Fibroblast of lung (primary cell): Measurements from ENCODE around the gene GSTM5. TPM values are rescaled to one million over a fixed set of nuclear protein-coding genes. Genes with fewer than 3 reads are reported as not detected.
A peak's percentile ranks its signal among the peaks of the same experiment; 100 is the strongest.

Experiments
- DNase-seq, 2 donors: peaks; one replicate each; pipeline versions ENCODE4 v3.0.0 to v3.0.0-alpha.2; 2010; ENCODE audit warnings: low read depth in 2 of 2
- H2AFZ ChIP-seq: 2 replicates; pipeline ENCODE4 v1.5.1; 2012; ENCODE audit warnings: low read length, control low read depth, inconsistent platforms
- H3K27ac ChIP-seq: 2 replicates; pipeline ENCODE4 v1.5.1; 2011; ENCODE audit warnings: low read length, control low read depth; ENCODE audit not compliant: insufficient read depth
- H3K27me3 ChIP-seq: 2 replicates; pipeline ENCODE4 v1.5.1; 2011; ENCODE audit warnings: mild to moderate bottlenecking, low read length; ENCODE audit not compliant: control insufficient read depth, insufficient read depth
- H3K36me3 ChIP-seq: 2 replicates; pipeline ENCODE4 v1.5.1; 2011; ENCODE audit warnings: low read length; ENCODE audit not compliant: control insufficient read depth, insufficient read depth
- H3K4me1 ChIP-seq: 2 replicates; pipeline ENCODE4 v1.5.1; 2011; ENCODE audit warnings: low read length; ENCODE audit not compliant: control insufficient read depth, insufficient read depth; ENCODE audit errors: extremely low read depth
- H3K4me2 ChIP-seq: 2 replicates; pipeline ENCODE4 v1.5.1; 2011; ENCODE audit warnings: low read length, control low read depth; ENCODE audit not compliant: insufficient read depth; ENCODE audit errors: extremely low read depth
- H3K4me3 ChIP-seq, 4 experiments: fragments of 200-600 bp in 1 of 4; sonication (generic) in 1 of 4; replicated peaks in 1 of 4; 2 replicates each; pipeline ENCODE4 v1.5.1; 2011 to 2016; ENCODE audit warnings: low read length in 4 of 4, low read depth in 3 of 4, mild to moderate bottlenecking in 3 of 4, control low read depth in 2 of 4, inconsistent platforms in 1 of 4, mixed read lengths in 1 of 4; ENCODE audit not compliant: insufficient read depth in 1 of 4; ENCODE audit errors: control extremely low read depth in 1 of 4
- H3K79me2 ChIP-seq: 2 replicates; pipeline ENCODE4 v1.5.1; 2012; ENCODE audit warnings: mild to moderate bottlenecking, low read length, inconsistent platforms; ENCODE audit not compliant: control insufficient read depth, insufficient read depth
- H3K9ac ChIP-seq: 2 replicates; pipeline ENCODE4 v1.5.1; 2011; ENCODE audit warnings: mild to moderate bottlenecking, low read length, control low read depth; ENCODE audit not compliant: insufficient read depth
- H3K9me3 ChIP-seq: 2 replicates; pipeline ENCODE4 v1.5.1; 2012; ENCODE audit warnings: low read depth, low read length; ENCODE audit not compliant: control insufficient read depth, insufficient read depth
- H4K20me1 ChIP-seq: 2 replicates; pipeline ENCODE4 v1.5.1; 2011; ENCODE audit warnings: low read length; ENCODE audit not compliant: control insufficient read depth, insufficient read depth; ENCODE audit errors: extremely low read depth
- EZH2 ChIP-seq: IDR thresholded peaks from 2 replicates; pipeline ENCODE4 v1.5.1; 2012; ENCODE audit warnings: low read length, control low read depth, mild to moderate bottlenecking; ENCODE audit errors: missing control alignments
- polyA plus RNA-seq, 2 donors: library from polyadenylated mRNA; depleted of rRNA in 1 of 2; stranded (reverse) in 1 of 2; unstranded in 1 of 2; fragments of >200 nt; gene quantifications; 2 replicates each; pipeline ENCODE4 v1.2.1, GENCODE V29; 2011 to 2012; ENCODE audit warnings: missing spikeins in 1 of 2
- total RNA-seq: library from RNA; depleted of rRNA; stranded (reverse); fragments of >200 nt; gene quantifications from 2 replicates; pipeline ENCODE4 v1.2.1, GENCODE V29; 2014
- TF ChIP-seq, protein P1 (sequence below), 2 donors: IDR thresholded peaks in 1 of 2; conservative IDR thresholded peaks in 1 of 2; 1 replicate in 1 of 2; 2 replicates in 1 of 2; pipeline ENCODE4 v1.5.1; 2011 to 2012; ENCODE audit warnings: low read length in 2 of 2, control low read depth in 1 of 2, inconsistent platforms in 1 of 2, low read depth in 1 of 2, mild to moderate bottlenecking in 1 of 2

Gene GSTM5
- total and polyA plus RNA-seq, 2 donors (not counting 1 experiment from before 2014, with no cell fraction given): 6.1 to 21.6 TPM

DNA sequence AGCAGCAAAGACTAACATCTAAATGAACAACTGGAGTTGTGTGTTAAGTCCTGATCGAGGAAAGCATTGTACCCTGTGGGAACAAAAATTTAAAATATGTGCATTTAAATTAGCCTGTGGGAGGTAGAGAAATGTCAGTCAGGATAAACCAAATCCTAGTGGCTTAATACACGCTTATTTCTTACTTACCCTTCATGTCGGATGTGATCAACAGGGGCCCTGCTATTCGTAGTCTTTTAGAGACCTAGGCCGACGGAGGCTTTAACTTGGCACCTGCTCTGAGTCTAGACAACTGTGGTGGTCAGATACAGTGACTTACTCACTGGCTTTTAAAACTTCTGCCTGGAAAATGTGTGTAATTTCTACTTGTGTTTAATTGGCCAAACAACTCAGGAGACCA, 18.6 kb downstream of the GSTM5 start:
- peak in 1 of 2 donors; percentile 71 for DNase-seq

DNA sequence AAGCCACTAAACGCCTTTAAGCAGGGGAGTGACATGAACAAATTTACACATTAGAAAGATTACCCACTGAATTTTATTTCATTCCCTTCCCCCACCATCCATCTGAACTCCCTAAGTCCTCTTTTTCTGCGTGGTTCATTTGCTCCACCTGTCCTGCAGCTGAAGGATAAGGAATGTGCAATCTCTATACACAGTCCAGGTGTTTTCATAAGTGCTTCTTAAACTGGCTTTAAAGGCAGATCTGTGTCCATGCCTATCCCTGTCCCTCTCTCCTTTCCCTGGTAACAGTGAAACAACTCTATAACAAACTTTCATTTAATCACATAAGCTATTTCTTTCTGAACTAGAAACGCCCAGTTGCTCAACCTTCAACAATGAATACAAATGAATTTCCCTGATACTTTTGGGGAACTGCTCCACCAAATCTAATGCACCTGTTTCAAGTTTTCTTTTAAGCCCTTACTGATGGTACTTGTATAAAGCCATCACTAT, 20.4 kb downstream of the GSTM5 start:
- no peak for DNase-seq
- Histone ChIP-seq H3K4me3 (no peak overlapping the region), H3K9ac (no peak overlapping the region), H2AFZ (no peak overlapping the region), H3K36me3 (no peaks in the 10 kb centered on the region), H3K27ac (no peak overlapping the region), H3K4me2 (no peak overlapping the region), H3K27me3 (peaks cover 3% of the 10 kb centered on the region), H4K20me1 (no peaks in the 10 kb centered on the region), H3K9me3 (no peaks in the 10 kb centered on the region), H3K4me1 (no peaks in the 10 kb centered on the region), H3K79me2 (no peaks in the 10 kb centered on the region)
- TF ChIP-seq EZH2: no peak
- TF ChIP-seq, protein P1, sequence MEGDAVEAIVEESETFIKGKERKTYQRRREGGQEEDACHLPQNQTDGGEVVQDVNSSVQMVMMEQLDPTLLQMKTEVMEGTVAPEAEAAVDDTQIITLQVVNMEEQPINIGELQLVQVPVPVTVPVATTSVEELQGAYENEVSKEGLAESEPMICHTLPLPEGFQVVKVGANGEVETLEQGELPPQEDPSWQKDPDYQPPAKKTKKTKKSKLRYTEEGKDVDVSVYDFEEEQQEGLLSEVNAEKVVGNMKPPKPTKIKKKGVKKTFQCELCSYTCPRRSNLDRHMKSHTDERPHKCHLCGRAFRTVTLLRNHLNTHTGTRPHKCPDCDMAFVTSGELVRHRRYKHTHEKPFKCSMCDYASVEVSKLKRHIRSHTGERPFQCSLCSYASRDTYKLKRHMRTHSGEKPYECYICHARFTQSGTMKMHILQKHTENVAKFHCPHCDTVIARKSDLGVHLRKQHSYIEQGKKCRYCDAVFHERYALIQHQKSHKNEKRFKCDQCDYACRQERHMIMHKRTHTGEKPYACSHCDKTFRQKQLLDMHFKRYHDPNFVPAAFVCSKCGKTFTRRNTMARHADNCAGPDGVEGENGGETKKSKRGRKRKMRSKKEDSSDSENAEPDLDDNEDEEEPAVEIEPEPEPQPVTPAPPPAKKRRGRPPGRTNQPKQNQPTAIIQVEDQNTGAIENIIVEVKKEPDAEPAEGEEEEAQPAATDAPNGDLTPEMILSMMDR (conservative IDR thresholded peaks at IDR 0.05 in 1 of 2, IDR thresholded peaks at IDR 0.05 in 1 of 2; ENCODE audit: low read depth in 1 of 2, low read length in 2 of 2): no peak

More for the DNA sequence above, 18.6 kb downstream of the GSTM5 start:
- no peak overlapping the region for H3K4me3 ChIP-seq
- no peaks in the 10 kb centered on the region for H3K9me3 ChIP-seq
- no peak overlapping the region for H3K9ac ChIP-seq
- no peak overlapping the region for H3K27ac ChIP-seq
- H3K27me3 ChIP-seq: peaks cover 3% of the 10 kb centered on the region
- H3K79me2 ChIP-seq: no peaks in the 10 kb centered on the region
- no peak overlapping the region for H2AFZ ChIP-seq
- TF ChIP-seq, protein P1 (conservative IDR thresholded peaks at IDR 0.05 in 1 of 2, IDR thresholded peaks at IDR 0.05 in 1 of 2; ENCODE audit: low read depth in 1 of 2, low read length in 2 of 2): no peak
- TF ChIP-seq EZH2: no peak
- no peak overlapping the region for H3K4me2 ChIP-seq
- no peaks in the 10 kb centered on the region for H4K20me1 ChIP-seq
- H3K36me3 ChIP-seq: no peaks in the 10 kb centered on the region
- H3K4me1 ChIP-seq: no peaks in the 10 kb centered on the region

DNA sequence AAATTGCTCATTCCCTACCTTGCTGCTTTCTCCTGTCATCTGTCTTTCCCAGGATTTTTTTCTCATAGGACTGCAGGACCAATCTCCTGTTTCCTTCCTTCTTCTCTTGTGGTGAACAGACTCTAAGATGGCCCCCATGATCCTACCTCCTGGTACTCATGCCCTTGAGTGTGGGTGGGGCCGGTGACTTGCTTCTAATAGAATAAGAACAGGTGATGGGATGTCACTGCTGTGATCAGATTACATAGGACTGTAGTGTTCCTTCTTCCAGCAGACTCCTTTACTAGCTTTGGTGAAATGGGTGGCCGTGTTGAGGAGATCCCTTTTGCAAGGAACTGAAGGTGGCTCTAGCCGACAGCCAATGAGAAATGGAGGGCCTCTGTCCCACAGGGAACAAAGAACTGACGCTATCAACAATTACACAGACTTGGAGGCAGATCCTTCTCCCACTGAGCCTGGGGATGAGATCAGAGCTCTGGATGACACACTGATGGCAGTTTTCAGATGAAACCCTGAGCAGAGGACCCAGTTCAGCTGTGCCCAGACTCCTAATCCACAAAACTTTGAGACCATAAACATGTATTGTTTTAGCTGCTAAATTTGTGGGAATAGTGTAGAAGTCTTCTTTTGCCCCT, 21.3 kb downstream of the GSTM5 start:
- Histone ChIP-seq H4K20me1 (no peaks in the 10 kb centered on the region), H3K4me1 (no peaks in the 10 kb centered on the region), H3K9ac (no peak overlapping the region), H3K4me2 (no peak overlapping the region), H2AFZ (no peak overlapping the region), H3K27ac (no peak overlapping the region), H3K79me2 (no peaks in the 10 kb centered on the region), H3K9me3 (no peaks in the 10 kb centered on the region), H3K27me3 (peaks cover 3% of the 10 kb centered on the region), H3K4me3 (no peak overlapping the region), H3K36me3 (no peaks in the 10 kb centered on the region)
- TF ChIP-seq, protein P1 (conservative IDR thresholded peaks at IDR 0.05 in 1 of 2, IDR thresholded peaks at IDR 0.05 in 1 of 2; ENCODE audit: low read depth in 1 of 2, low read length in 2 of 2): no peak
- TF ChIP-seq EZH2: no peak
- DNase-seq: no peak
